Measurements from ENCODE around the gene PRKCB. TPM values are rescaled to one million over a fixed set of nuclear protein-coding genes. Genes with fewer than 3 reads are reported as not detected.
"Not testable (repeated sequence)": the region's sequence is repeated elsewhere in the genome, so short reads cannot be mapped to it uniquely, and the experiment has no call there.

PRKCB gene
- polyA plus RNA-seq, 1 donor: 3.8 TPM

DNA sequence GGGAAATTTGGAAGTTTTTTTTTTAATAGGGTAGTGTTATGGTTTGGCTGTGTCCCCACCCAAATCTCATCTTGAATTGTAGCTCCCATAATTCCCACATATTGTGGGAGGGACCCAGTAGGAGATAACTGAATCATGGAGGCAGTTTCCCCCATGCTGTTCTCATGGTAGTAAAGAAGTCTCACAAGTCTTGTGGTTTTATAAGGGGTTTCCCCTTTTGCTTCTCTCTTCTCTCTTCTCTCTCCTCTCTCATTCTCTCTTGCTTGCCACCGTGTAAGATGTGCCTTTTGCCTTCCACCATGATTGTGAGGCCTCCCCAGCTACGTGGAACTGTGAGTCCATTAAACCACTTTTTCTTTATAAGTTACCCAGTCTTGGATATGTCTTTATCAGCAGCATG, 403.1 kb downstream of the PRKCB start:
- not testable (repeated sequence) for DNase-seq

DNA sequence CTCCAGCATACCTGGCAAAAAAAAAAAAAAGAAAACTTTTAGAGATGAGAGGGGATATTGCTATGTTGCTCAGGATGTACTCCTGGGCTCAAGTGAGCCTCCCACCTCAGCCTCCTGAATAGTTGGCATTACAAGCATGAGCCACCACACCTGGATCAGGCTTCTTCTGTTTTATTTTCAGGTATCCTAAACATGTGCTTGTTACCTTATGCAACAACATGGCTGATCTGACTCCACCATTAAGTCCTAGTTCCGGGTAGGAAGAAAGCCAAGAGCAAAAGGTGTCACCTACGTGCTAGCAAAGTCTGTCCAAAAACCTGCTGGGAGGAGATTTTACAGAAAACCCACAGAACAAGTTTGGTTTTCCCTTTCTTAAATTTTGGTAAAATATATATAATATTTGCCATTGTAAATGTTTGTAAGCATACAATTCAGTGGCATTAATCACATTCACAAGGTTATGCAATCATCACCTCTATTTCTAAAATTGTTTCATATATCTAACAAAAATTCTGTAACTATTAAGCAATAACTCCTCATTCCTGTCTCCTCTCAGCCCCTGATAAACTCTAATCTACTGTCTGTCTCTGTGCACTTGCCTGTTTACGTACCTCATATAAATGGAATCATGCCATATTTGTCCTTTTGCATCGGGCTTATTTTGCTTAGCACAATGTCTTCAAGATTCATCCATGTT, 411.3 kb downstream of the PRKCB start:
- no peak for DNase-seq

DNA sequence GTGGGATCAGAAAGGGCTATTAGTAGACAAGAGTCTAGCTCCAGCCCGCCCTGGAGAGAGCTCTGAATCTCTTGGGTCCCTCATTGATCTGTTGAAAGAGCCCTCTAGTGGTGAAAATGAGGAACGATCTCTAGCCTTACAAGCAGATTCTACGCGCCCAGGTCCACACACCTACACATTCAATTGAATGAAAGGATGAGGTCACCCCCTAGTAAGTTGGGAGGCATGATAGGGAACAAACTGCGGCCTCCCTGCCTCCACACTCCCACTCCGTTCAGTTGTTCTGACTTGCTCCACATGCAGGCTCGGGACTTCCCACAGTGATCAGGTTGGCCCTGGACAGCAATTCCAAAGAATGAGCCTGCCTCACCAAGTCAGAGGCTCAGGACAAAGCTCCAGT, 417.4 kb downstream of the PRKCB start:
- peak; percentile 17 for DNase-seq

DNA sequence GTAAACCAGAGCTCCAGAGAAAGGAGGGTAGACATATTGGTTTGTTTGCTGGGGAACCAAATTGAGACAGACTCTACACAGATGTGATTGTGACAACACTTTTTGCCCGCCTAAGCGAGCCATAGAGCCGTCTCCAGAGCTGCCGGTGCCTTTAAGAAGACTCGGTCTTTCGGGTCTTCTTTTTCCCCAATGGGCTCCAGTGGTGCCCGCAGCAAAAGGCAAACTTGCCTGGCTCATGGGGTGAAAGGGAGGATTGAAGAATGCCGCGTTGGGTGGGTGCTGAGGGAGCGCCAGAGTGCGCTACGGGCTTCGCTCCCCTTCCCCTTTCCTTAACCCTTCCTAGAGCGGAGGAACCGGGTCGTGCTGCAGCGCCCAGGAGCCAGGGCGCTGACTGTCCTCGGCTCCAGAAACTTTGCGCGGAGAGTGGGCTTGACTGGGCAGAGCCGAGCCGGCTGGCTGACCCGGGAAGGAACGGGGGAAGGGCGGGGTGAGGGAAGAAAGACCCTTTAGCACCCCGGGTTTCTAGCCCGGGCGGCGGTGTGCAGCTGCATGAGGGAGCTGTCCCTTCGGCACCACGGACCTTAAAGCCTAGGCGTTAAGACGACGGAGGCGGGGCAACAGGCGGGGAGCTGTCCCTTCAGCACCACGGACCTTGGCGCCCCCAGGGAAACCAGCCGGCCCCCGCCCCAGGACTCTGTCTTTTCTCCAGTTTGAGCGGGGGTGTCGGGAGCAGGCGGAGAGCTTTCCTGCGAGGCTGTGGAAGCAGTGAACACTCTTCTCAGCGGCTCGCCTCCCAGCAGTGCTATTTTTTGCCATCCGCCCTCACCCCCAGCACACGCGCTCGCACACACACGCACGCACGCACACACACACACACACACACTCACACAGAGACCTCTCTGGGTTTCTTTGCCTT, 419.9 kb downstream of the PRKCB start, which contains the start of gene CACNG3:
Gene CACNG3 (plus strand): TSS at position 880 of the 916 bp plus-strand sequence. CDS start 420 bp downstream, outside the sequence.
- DNase-seq: peak; percentile 86

DNA sequence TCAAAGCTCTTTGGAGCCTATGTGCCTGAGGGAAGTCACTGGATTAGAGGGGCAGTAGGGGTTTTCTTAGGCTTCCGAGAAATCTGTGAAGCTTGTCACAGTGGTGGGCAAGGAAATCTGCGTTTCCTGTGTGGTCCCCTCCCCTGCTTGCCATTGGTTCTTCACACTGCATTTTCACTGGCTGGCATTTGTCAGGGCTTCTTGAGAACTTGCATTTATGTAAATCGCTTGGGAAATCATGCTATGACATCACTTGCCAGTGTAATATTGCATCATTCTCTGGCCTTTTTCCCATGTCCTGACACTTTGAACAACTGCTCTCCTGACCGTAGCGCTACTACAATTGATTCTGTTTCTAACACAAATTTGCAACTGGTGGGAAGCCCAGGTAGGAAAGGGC, 422.2 kb downstream of the PRKCB start:
- DNase-seq: no peak

DNA sequence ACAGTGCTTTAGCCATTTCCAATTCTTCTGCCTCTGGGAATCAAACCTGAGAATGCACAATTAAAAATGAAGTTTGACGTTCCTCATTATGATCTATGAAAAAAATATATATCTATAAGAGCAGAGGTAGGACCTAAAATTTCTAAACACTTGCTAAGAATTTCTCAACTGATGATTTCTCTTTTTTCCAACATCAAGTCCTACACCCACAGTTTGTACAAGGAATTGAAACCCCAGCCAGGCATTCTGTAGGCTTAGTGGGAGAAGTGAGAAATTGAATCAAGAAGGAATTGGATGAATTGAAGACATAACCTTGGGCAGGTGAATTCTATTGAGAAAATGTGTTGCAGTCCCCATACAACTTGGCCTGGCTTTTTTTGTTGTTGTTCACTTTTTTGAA, 423.0 kb downstream of the PRKCB start:
- no peak for DNase-seq

DNA sequence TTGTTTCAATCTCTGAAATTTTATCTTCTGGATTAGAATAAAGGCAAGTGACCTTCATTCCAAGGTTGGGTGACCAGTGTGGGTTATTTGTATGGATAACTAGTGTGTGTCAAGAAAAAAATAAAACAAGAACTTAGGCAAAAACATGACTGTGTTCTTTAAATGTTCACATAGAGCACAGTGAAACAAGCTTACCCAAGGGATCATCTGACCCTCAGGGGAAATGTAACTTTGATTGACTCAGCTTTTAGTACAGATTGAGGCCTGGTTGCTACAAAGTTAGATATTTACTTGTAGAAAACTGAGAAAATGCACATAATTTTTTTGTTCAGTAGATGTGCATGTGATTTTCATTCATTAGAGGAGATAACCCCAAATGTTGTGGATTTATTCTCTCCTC, 427.0 kb downstream of the PRKCB start:
- no peak for DNase-seq

Other genes starting within 250 kb of the PRKCB start
- gene NDUFAB1, start 239.7 kb upstream of the PRKCB start, polyA plus RNA-seq (ENCODE audit: insufficient read length): 87.2 TPM
- 24.6 TPM for gene PALB2, start 194.7 kb upstream of the PRKCB start, polyA plus RNA-seq (ENCODE audit: insufficient read length)
- 78.7 TPM for gene DCTN5, start 194.5 kb upstream of the PRKCB start, polyA plus RNA-seq (ENCODE audit: insufficient read length)
- 38.8 TPM for gene PLK1, start 157.1 kb upstream of the PRKCB start, polyA plus RNA-seq (ENCODE audit: insufficient read length)
- 0.47 TPM for gene ERN2, start 122.8 kb upstream of the PRKCB start, polyA plus RNA-seq (ENCODE audit: insufficient read length)
- gene CHP2, start 81.0 kb upstream of the PRKCB start, polyA plus RNA-seq (ENCODE audit: insufficient read length): 1.0 TPM

Measured in left kidney (tissue), 2 donors.